ENCODE measurements around the gene RAB27B.

- TF ChIP-seq, protein P1, sequence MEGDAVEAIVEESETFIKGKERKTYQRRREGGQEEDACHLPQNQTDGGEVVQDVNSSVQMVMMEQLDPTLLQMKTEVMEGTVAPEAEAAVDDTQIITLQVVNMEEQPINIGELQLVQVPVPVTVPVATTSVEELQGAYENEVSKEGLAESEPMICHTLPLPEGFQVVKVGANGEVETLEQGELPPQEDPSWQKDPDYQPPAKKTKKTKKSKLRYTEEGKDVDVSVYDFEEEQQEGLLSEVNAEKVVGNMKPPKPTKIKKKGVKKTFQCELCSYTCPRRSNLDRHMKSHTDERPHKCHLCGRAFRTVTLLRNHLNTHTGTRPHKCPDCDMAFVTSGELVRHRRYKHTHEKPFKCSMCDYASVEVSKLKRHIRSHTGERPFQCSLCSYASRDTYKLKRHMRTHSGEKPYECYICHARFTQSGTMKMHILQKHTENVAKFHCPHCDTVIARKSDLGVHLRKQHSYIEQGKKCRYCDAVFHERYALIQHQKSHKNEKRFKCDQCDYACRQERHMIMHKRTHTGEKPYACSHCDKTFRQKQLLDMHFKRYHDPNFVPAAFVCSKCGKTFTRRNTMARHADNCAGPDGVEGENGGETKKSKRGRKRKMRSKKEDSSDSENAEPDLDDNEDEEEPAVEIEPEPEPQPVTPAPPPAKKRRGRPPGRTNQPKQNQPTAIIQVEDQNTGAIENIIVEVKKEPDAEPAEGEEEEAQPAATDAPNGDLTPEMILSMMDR (conservative IDR thresholded peaks at IDR 0.05), result no peak
- TF ChIP-seq ZFX (IDR thresholded peaks at IDR 0.05), result no peak
These were observed 19.8 kb downstream of the RAB27B start for GRCh38 chr18:54848121-54848520.

Data from C4-2B (cell line).